NCI-H1436 treated with DMSO at 0.1 percent for 48 hours (cell line): Measurements from ENCODE around the gene LDB3.

Source experiments
- DNase-seq: peaks from one replicate; lab custom pipeline; 2025; lab: John Stamatoyannopoulos, UW

Gene LDB3

DNA sequence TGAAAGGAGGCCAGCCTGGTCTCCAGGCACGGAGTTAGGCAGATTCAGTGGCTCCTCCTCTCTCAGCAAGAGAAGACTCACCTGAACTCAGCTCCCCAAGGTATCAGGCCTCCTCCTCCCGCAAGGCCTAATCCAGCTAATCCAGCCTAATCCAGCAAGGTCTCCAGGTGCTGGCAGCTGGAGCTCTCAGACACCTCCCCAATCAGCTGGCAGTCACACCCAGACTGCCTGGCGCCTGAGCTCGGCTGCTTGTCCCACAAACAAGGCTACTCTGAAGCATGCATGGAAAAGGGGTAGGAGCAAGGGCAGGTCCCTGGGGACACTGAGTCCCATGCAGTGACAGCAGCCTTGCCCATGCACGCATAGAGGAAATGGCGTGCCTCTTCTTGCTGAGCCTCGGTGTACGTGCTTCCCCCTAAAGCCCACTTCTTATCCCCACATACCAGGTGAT lies 17.3 kb upstream of the LDB3 start:
- no peak for DNase-seq

- no peak for DNase-seq
These were observed 16.5 kb upstream of the LDB3 start for GRCh38 chr10:86651631-86652331.

GRCh38 chr10:86652361-86653202 lies 15.7 kb upstream of the LDB3 start:
- no peak for DNase-seq

DNA sequence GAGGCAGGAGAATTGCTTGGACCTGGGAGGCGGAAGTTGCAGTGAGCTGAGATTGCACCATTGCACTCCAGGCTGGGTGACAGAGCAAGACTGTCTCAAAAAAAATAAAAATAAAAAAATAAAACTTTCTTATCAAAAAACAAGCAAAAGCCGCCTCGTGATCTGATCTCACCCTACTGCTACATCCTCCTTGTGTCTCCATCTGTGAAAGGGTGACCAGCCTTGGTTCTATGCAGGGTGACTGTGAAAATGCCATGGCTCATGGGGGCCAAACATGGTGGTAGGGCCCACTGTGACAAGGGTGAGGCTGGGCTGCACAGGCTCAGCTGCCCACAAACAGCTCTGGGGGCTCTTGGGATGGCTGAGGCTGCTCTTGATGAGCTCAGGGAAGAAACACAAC lies 14.9 kb upstream of the LDB3 start:
- no peak for DNase-seq

DNA sequence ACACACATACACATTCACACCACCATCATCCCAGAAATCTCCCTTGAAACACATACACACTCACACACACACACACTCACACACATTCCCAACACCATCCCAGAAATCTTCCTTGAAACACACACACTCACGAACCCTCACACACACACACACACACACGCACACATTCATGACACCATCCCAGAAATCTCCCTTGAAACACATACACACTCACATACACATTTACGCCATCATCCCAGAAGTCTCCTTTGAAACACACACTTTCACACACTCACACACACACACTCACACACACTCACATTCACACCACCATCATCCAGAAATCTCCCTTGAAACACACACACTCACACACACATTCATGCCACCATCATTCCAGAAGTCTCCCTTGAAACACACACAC lies 14.3 kb upstream of the LDB3 start:
- DNase-seq: no peak

GRCh38 chr10:86654411-86655172 lies 13.7 kb upstream of the LDB3 start, which contains the start of gene OPN4:
OPN4 (plus strand) TSS chr10:86654547; CDS start chr10:86654784, 237 bp downstream.
- DNase-seq: no peak

DNA sequence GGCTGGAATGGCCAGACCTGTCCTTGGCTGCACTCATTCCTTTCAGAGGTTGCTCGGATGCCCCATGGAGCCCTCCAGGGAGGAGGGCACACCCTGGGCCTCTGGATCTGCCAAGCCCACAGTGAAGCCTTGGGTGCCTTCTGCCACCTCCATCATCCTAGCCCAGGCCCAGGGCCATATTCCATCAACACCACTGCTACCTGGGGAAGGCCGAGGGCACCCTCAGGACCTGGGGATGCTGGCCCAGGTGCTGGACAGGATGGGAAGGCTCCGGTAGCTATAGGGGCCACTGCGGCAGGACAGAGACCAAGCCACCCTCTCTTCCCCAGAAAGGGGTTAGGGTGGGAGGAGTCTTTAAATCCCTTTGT lies 13.2 kb upstream of the LDB3 start:
- no peak for DNase-seq

DNA sequence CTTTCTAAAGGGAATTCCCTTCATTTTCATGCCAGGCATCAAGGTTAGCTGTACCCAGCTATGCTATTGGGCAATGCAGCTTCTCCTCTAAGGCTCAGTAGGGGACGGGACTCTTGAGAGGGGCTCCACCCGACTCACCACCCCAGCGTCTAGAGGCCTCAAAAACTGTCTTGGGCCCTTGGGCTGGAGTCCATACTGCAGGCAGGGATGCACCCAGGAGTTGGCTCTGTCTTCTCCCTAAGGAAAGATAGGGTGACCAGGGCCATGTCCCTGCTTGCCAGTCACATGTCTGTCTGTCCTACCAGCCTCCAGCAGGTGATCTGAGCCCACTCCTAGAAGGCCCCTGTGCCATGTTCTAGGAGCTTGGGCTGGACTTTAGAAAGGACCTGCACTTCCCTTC lies 12.7 kb upstream of the LDB3 start:
- DNase-seq: no peak

DNA sequence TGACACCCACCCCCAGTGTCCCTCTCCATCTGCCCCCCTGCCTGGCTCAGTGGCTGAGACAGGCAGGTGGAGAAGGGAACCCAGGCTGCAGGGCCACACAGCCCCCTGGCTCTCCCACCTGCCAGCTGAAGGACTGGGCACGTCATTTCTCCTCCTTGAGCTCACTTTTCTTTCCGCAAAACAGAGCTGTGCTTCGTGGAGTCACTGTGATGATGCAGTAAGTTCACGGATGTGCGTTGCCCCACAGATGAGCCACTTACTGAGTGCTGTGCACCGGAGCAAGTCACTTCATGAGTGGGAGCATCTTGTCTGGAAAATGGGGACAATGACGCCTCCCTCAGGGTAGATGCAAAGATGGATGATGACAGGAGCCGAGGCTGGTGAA lies 11.3 kb upstream of the LDB3 start:
- no peak for DNase-seq

GRCh38 chr10:86657396-86658011 lies 10.8 kb upstream of the LDB3 start:
- DNase-seq: no peak

GRCh38 chr10:86658261-86658741 lies 10.0 kb upstream of the LDB3 start:
- no peak for DNase-seq

GRCh38 chr10:86658751-86659150 lies 9.6 kb upstream of the LDB3 start:
- DNase-seq: no peak

GRCh38 chr10:86659161-86659691 lies 9.1 kb upstream of the LDB3 start:
- DNase-seq: no peak

GRCh38 chr10:86659721-86660453 lies 8.4 kb upstream of the LDB3 start:
- DNase-seq: no peak

DNA sequence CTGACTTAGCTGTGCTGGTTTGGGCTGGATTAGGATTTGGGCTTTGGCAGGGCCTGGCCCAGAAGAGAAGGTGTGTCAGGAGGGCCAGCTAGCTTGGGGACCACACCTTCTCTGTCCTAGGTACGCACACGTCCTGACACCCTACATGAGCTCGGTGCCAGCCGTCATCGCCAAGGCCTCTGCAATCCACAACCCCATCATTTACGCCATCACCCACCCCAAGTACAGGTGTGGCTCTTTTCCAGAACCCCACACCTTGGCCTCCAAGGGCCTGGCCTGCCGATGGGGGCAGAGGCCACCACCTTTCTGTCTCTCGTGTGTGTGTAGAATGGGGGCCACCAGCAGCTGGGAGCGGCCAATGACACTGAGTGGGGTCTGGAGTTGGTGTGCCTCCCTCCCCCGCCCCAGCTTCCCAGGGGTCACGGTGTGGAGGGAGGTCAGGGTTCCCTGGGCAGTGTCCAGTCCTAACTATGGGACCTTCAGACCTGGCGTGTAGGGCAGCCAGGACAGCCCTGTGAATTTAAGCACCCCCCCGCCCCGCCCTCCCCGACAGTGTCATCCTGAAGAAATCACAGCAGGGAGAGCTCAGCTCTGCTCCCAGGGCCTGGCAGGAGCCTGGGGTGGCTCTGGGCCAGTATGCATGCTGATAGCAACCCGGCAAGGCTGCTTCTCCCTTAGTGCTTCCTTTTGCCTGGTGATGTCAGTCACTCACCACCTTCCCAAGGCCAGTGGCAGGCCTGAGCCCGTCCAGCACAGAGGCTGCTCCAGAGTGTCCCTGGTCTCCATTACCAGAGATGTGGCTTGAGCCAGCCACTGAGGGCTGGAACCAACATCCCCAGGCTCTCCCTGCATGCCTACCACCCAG lies 6.9 kb upstream of the LDB3 start:
- DNase-seq: no peak

DNA sequence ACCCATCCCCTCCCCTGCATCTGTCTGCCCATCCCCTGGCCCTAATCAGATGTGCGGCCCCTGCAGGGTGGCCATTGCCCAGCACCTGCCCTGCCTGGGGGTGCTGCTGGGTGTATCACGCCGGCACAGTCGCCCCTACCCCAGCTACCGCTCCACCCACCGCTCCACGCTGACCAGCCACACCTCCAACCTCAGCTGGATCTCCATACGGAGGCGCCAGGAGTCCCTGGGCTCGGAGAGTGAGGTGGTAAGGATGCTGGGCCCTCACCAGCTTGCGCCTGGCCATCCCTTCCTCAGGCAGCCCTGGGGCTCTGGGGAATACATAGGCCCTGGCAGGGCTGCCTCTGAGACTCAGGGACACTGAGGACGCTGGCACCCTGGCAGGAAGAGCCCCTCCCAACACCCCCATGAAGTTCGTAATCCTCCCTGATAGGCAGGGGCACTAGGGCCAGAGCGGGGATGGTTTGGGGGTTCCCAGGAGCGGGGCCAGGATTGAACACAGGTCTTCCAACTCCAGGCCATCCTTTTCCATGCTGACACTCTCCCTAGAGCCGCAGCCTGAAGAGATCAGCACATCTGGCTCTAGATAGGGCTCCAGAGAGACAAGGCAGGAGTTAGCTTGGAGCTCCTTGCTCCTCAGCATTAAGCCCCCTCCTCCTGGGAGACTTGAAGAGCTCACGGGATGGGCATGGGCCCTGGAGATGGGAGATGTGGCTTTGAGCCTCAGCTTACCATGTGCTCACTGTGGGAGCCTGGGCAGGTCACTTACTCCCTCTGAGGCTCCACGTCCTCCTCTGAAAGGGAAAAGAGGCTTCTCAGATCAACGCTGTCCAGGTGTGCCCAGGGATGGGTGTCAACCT lies 5.9 kb upstream of the LDB3 start:
- DNase-seq: no peak

- no peak for DNase-seq
These were observed 5.3 kb upstream of the LDB3 start for GRCh38 chr10:86663046-86663345.

DNA sequence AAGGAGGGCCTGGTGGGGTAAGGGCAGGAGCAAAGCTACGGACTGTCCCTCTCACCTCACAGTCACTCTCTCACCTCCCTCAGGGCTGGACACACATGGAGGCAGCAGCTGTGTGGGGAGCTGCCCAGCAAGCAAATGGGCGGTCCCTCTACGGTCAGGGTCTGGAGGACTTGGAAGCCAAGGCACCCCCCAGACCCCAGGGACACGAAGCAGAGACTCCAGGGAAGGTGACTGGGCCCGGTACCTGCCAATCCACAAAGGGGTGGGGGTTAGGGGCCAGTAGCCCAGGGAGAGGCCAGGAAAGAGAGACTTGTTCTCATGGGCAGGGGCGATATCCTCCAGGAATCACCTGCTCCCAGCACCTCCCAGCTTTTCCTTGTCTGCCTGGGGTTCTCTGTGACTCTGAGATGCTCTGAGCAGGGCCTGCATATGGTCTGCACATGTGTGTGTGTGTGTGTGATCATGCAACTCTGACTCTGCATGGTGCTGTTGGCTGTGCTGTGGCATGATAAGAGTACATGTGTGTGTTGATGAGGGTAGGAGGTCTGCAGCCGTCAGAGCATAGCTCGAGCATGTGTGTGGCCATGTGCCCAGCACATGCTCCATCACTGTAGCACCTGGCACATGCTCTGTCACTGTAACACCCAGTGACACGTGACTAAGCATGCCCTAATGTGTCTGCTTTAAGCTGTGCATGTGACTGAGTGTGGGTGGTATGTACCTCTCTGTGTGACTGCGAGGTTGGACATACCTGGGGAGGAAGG lies 4.6 kb upstream of the LDB3 start:
- no peak for DNase-seq
